ENCODE data around the gene PLPP3. TPM values are rescaled to one million over a fixed set of nuclear protein-coding genes. Genes with fewer than 3 reads are reported as not detected.

PLPP3 gene
- total RNA-seq, 2 experiments from 2014 or later = not detected

DNA sequence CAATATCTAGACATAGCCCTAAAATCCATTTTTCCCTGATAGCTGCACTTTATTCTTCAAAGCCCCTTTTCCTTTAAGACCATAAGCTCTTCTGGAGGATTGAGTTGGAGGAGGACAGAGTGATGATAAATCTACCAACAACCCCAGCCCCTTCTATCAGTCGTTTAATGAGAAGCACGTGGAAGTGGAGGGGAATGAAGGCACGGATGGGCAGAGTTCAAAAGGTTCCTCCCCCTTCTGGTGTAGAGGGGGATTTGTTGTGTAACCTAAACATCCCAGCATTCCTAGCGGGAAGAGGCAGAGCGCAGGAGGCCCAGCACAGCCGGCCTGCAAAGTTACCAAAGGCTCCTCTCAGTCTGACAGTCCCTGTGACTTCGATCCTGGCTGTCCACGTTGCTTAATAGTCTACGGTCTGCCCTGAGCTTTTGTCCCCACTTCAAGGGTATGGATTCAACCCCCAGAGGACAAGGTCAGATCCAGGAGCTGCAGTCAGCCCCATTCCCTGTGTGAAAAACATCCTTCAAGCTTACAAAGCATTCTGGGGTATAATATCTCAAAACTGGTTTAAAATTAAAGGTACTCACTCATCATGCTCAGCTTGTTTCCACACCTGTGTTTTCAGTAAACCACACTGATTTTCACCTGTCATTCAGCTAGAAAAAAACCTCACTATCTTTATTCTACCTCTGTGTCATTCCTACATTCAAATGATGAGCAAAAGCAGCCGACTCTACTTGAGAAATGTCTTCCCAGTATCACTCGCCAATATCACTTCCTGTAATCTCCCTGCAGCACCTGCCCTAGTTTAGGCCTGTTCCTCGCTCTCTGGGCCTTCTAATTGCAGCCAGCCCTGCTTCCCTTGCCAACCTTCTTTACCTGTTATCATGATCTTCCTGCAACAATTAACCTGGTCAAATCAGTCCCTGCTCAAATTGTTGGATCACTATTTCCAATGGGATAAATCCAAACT, 117.9 kb downstream of the PLPP3 start:
- POLR2A ChIA-PET = no interaction called here
- H3K27me3 Mint-ChIP-seq = peaks cover 5% of the 10 kb centered on the region
- intact Hi-C loops (cut with DNase I, micrococcal nuclease) = no loop called here

DNA sequence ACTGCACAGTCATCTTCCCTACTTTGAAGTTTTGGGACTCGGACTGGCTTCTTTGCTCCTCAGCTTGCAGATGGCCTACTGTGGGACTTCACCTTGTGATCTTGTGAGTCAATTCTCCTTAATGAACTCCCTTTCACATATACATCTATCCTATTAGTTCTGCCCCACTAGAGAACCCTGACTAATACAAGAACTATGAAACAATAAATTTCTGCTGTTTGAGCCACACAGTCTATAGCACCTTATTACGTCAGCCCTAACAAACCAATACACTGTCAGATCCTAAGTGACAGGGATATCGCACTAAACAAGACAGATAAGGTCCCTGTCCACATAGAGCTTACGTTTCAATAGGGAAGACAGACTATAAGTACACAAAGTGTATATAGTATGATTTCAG, 120.1 kb downstream of the PLPP3 start:
- H3K4me3 Mint-ChIP-seq = no peak overlapping the region
- no peak overlapping the region for H3K27ac ChIP-seq (ENCODE audit: low read depth in 1 of 2, low read length in 2 of 2)
- H3K27me3 Mint-ChIP-seq = no peaks in the 10 kb centered on the region
- H3K4me1 Mint-ChIP-seq (ENCODE audit: low read depth) = no peaks in the 10 kb centered on the region
- no peak overlapping the region for H3K27ac Mint-ChIP-seq
- ATAC-seq (ENCODE audit: poor library complexity) (no peak), DNase-seq (no peak)
- H3K27me3 ChIP-seq (ENCODE audit: control insufficient read depth in 1 of 2, insufficient read depth in 2 of 2, low read length in 2 of 2) = no peaks in the 10 kb centered on the region
- no peaks in the 10 kb centered on the region for H3K4me1 ChIP-seq (ENCODE audit: insufficient read depth, low read length)
- POLR2A ChIA-PET = no interaction called here
- no peak overlapping the region for H3K4me3 ChIP-seq (ENCODE audit: low read length)
- intact Hi-C loops (cut with DNase I, micrococcal nuclease) = no loop called here
- CTCF ChIA-PET = no interaction called here
- H3K9me3 ChIP-seq (ENCODE audit: control insufficient read depth in 1 of 2, insufficient read depth in 1 of 2, low read length in 2 of 2) = no peaks in the 10 kb centered on the region
- no peaks in the 10 kb centered on the region for H3K36me3 Mint-ChIP-seq (ENCODE audit: low read depth)
- TF ChIP-seq, protein P1, sequence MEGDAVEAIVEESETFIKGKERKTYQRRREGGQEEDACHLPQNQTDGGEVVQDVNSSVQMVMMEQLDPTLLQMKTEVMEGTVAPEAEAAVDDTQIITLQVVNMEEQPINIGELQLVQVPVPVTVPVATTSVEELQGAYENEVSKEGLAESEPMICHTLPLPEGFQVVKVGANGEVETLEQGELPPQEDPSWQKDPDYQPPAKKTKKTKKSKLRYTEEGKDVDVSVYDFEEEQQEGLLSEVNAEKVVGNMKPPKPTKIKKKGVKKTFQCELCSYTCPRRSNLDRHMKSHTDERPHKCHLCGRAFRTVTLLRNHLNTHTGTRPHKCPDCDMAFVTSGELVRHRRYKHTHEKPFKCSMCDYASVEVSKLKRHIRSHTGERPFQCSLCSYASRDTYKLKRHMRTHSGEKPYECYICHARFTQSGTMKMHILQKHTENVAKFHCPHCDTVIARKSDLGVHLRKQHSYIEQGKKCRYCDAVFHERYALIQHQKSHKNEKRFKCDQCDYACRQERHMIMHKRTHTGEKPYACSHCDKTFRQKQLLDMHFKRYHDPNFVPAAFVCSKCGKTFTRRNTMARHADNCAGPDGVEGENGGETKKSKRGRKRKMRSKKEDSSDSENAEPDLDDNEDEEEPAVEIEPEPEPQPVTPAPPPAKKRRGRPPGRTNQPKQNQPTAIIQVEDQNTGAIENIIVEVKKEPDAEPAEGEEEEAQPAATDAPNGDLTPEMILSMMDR (IDR thresholded peaks at IDR 0.05) = no peak
- no peaks in the 10 kb centered on the region for H3K36me3 ChIP-seq (ENCODE audit: insufficient read depth, low read length)
- H3K9me3 Mint-ChIP-seq = peaks cover 2% of the 10 kb centered on the region

More for the DNA sequence above, 117.9 kb downstream of the PLPP3 start:
- Histone ChIP-seq H3K9me3 (ENCODE audit: control insufficient read depth in 1 of 2, insufficient read depth in 1 of 2, low read length in 2 of 2) (no peaks in the 10 kb centered on the region), H3K36me3 (ENCODE audit: insufficient read depth, low read length) (no peaks in the 10 kb centered on the region), H3K27me3 (ENCODE audit: control insufficient read depth in 1 of 2, insufficient read depth in 2 of 2, low read length in 2 of 2) (no peaks in the 10 kb centered on the region), H3K4me3 (ENCODE audit: low read length) (no peak overlapping the region), H3K27ac (ENCODE audit: low read depth in 1 of 2, low read length in 2 of 2) (no peak overlapping the region), H3K4me1 (ENCODE audit: insufficient read depth, low read length) (no peaks in the 10 kb centered on the region)
- no peak overlapping the region for H3K4me3 Mint-ChIP-seq
- ATAC-seq (ENCODE audit: poor library complexity) (no peak), DNase-seq (no peak)
- no peaks in the 10 kb centered on the region for H3K36me3 Mint-ChIP-seq (ENCODE audit: low read depth)
- no peak overlapping the region for H3K27ac Mint-ChIP-seq
- H3K9me3 Mint-ChIP-seq = peaks cover 2% of the 10 kb centered on the region
- H3K4me1 Mint-ChIP-seq (ENCODE audit: low read depth) = no peaks in the 10 kb centered on the region
- TF ChIP-seq, protein P1 (IDR thresholded peaks at IDR 0.05) = no peak
- CTCF ChIA-PET = no interaction called here

DNA sequence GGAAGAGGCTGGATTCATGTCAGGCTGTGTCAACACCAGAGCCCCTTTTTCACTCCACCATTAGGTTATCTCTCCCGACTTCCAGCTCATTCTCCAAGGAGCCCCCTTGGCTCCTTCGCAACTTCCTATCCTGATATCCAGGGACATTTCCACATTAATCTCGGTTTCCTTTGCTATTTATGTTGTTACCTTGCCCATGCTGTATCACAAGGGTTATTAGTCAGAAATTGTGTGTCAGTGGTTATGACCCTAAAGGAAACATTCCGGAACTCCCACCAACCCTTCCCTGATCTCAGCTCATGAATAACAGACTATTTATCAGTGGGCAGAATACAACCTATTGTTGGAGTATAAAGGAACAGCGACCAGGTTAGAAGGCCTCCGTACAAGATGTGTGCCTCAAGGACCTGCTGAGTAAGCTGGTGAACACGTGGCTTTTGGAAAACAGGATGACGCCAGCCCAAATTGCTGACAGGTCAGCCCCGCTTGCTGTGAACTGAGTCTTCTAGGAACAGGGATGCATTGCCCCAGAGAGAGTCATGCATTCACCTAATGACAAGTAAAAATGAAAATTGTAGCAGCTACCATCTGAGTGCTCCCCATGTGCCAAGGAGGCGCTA, 121.5 kb downstream of the PLPP3 start:
- no peak overlapping the region for H3K4me3 ChIP-seq (ENCODE audit: low read length)
- H3K9me3 ChIP-seq (ENCODE audit: control insufficient read depth in 1 of 2, insufficient read depth in 1 of 2, low read length in 2 of 2) = no peaks in the 10 kb centered on the region
- no peaks in the 10 kb centered on the region for H3K4me1 ChIP-seq (ENCODE audit: insufficient read depth, low read length)
- ATAC-seq (ENCODE audit: poor library complexity) (no peak), DNase-seq (no peak)
- intact Hi-C loops (cut with DNase I, micrococcal nuclease) = no loop called here
- H3K4me1 Mint-ChIP-seq (ENCODE audit: low read depth) = no peaks in the 10 kb centered on the region
- H3K27ac Mint-ChIP-seq = no peak overlapping the region
- TF ChIP-seq, protein P1 (IDR thresholded peaks at IDR 0.05) = no peak
- no peak overlapping the region for H3K4me3 Mint-ChIP-seq
- ChIA-PET POLR2A (no interaction called here), CTCF (no interaction called here)
- H3K36me3 Mint-ChIP-seq (ENCODE audit: low read depth) = no peaks in the 10 kb centered on the region
- no peaks in the 10 kb centered on the region for H3K27me3 ChIP-seq (ENCODE audit: control insufficient read depth in 1 of 2, insufficient read depth in 2 of 2, low read length in 2 of 2)
- H3K27ac ChIP-seq (ENCODE audit: low read depth in 1 of 2, low read length in 2 of 2) = no peak overlapping the region
- H3K9me3 Mint-ChIP-seq = peaks cover 2% of the 10 kb centered on the region
- H3K27me3 Mint-ChIP-seq = no peaks in the 10 kb centered on the region
- H3K36me3 ChIP-seq (ENCODE audit: insufficient read depth, low read length) = no peaks in the 10 kb centered on the region
